ENCODE results near the gene NPTN. TPM values are rescaled to one million over a fixed set of nuclear protein-coding genes. Genes with fewer than 3 reads are reported as not detected.

Gene NPTN
- total RNA-seq, 2 experiments from 2014 or later, result 44.5 to 46.0 TPM

DNA sequence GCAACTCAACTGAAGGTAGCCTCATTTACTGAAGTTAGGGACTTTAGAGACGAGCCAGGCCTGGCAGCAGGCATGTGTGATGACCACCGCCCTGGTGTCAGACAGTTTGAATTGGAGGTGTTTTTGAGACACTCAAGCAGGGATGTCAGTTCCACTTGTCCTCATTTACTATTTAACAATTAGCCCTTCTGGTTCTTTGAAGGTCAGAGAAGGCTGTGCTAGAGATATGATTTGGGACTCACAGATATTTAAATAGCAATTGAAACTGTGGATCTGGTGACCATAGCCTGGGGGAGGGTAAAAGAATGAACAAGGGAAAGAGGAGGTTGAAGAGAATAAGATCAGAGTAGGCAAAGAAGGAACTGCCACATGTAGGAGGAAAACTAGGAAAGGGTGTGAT is 115.6 kb downstream of the NPTN start:
- H3K27me3 Mint-ChIP-seq, result no peaks in the 10 kb centered on the region
- H3K27ac Mint-ChIP-seq, result no peak overlapping the region
- H3K4me3 Mint-ChIP-seq, result no peak overlapping the region
- DNase-seq, result no peak
- ChIA-PET CTCF (no interaction called here), POLR2A (no interaction called here)
- peaks cover 23% of the 10 kb centered on the region for H3K4me1 Mint-ChIP-seq
- H3K36me3 Mint-ChIP-seq (ENCODE audit: low read depth), result no peaks in the 10 kb centered on the region
- H3K9me3 Mint-ChIP-seq, result no peaks in the 10 kb centered on the region

DNA sequence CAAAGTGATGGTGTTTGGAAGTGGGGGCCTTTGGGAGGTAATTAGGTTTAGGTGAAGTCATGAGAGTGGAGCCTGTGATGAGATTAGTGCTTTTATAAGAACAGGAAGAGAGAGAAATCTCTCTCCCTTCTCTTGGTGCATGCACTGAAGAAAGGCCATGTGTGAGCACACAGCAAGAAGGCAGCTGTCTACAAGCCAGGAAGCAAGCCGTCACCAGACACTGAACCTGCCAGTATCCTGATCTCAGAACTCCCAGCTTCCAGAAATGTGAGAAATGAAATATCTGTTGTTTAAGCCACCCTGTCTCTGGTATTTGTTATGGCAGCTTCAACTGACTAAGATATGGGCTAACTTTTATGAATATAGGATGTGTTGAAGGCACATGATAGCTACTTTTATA is 117.7 kb downstream of the NPTN start:
- ChIA-PET CTCF (interaction anchor here (0.9 to 1.3 kb wide), 2 partner anchors 11 to 121 kb away, joined by 3 read pairs; no protein-coding TSS in a partner anchor), POLR2A (no interaction called here)
- Mint-ChIP-seq H3K27me3 (no peaks in the 10 kb centered on the region), H3K9me3 (no peaks in the 10 kb centered on the region), H3K4me3 (no peak overlapping the region), H3K36me3 (ENCODE audit: low read depth) (no peaks in the 10 kb centered on the region), H3K27ac (no peak overlapping the region), H3K4me1 (peaks cover 20% of the 10 kb centered on the region)
- no peak for DNase-seq

Other genes starting within 250 kb of the NPTN start
- not detected for gene REC114, start 190.2 kb downstream of the NPTN start, total RNA-seq
- gene CD276, start 51.0 kb upstream of the NPTN start, total RNA-seq, result 1 to 10 TPM in 1 of 2 experiments, under 1 TPM in 1; 0.88 to 1.6 TPM
- gene INSYN1, start 120.0 kb upstream of the NPTN start, total RNA-seq, result not detected
- gene TBC1D21, start 240.2 kb upstream of the NPTN start, total RNA-seq, result not detected